ENCODE results near the gene CAB39. TPM values are rescaled to one million over a fixed set of nuclear protein-coding genes. Genes with fewer than 3 reads are reported as not detected.

Gene CAB39
- total and polyA plus RNA-seq, 11 donors, result 28.6 to 99.2 (median 84.2) TPM

DNA sequence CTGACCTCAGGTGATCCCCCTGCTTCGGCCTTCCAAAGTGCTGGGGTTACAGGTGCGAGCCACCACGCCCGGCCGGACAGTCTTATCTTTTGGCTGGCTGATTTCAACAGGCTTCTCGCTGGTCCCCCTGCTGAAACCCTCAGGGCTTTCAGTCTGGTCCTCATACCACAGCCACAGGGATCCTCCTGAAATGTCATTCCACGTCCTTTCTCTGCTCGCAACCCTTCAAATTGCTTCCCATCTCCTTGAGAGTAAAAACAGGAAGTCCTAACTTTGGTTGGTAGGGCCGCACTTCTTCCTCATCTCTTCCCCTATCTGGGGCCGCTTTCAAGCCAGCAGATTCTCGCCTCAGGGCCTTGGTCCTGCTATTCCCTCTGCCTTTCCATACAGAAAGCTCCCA, 1.4 kb upstream of the CAB39 start:
- Histone ChIP-seq H3K27ac (peak overlapping the region in 2 of 12 donors; percentile 29 to 96), H3K4me3 (no peak overlapping the region), H3K9me3 (no peaks in the 10 kb centered on the region), H3K27me3 (no peaks in the 10 kb centered on the region), H3K4me1 (peaks cover 0 to 46% (median 20%) of the 10 kb centered on the region in 12 donors), H3K36me3 (peaks cover 0 to 3% (median 0%) of the 10 kb centered on the region in 9 donors)
- DNase-seq (peak in 1 of 5 donors; percentile 43), ATAC-seq (no peak)
- TF ChIP-seq, protein P1, sequence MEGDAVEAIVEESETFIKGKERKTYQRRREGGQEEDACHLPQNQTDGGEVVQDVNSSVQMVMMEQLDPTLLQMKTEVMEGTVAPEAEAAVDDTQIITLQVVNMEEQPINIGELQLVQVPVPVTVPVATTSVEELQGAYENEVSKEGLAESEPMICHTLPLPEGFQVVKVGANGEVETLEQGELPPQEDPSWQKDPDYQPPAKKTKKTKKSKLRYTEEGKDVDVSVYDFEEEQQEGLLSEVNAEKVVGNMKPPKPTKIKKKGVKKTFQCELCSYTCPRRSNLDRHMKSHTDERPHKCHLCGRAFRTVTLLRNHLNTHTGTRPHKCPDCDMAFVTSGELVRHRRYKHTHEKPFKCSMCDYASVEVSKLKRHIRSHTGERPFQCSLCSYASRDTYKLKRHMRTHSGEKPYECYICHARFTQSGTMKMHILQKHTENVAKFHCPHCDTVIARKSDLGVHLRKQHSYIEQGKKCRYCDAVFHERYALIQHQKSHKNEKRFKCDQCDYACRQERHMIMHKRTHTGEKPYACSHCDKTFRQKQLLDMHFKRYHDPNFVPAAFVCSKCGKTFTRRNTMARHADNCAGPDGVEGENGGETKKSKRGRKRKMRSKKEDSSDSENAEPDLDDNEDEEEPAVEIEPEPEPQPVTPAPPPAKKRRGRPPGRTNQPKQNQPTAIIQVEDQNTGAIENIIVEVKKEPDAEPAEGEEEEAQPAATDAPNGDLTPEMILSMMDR (IDR thresholded peaks at IDR 0.05), result no peak
- no peak for TF ChIP-seq POLR2A (IDR thresholded peaks at IDR 0.05)
- WGBS, 4 donors, result 86 to 91% (median 89%) methylated on average over 11 of the region's 11 CpGs
- intact Hi-C loops (cut with DNase I), result loop anchor here in 7 of 10 donors (5.0 kb wide), 3 partner anchors 36 to 86 kb away; no protein-coding TSS in a partner anchor

DNA sequence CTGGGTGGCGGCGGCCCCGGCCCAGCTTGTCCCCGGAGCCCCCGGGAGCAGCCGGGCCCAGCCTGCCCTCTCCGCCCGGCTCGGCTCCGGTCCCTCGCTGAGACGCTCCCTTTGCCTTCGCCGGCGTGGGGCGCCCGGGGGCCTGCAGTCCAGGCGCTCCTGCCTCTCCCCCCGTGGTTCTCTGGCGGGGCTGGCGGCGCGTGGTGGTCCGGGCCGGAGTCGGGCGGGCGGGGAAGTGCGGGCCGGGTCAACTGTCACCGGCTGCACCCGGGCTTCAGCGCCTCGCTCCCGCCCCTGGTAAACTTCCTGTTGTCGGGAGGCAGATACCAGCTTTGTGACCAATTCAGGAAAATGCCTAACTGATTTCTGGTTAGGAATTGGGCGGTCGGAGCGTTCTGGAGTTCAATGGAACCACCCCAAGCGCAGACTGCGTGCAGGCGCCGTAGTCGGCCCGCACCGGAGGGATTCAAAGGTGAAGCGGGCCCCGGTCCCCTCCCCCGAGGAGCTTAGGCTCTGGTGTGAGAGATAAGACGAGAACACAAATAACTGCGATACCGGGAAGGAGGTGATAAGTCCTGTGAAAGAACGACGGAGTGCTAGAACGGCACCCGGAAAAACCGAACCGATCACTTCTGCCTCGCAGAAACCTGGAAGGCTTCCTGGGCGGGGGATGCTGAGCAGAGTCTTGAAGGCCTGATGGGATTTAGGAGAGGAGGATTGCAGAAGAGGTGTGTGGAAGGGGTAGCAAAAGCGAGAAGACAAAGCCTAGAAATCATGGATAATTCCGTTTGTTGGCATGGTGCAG, 891 bp downstream of the CAB39 start:
- Histone ChIP-seq H3K27ac (peak overlapping the region; percentile 81 to 97 (median 93)), H3K4me1 (peaks cover 0 to 56% (median 37%) of the 10 kb centered on the region in 12 donors), H3K27me3 (no peaks in the 10 kb centered on the region), H3K36me3 (peaks cover 0 to 3% (median 0%) of the 10 kb centered on the region in 9 donors), H3K9me3 (no peaks in the 10 kb centered on the region), H3K4me3 (peak overlapping the region; percentile 83 to 100 (median 98))
- intact Hi-C loops (cut with DNase I), result loop anchor here in 8 of 10 donors (2.0 to 5.0 kb wide), 5 partner anchors 34 to 85 kb away; no protein-coding TSS in a partner anchor
- TF ChIP-seq POLR2A (IDR thresholded peaks at IDR 0.05), result no peak
- TF ChIP-seq, protein P1 (IDR thresholded peaks at IDR 0.05), result peak in 1 of 12 donors; percentile 5
- peak; percentile 23 to 77 (median 41) for DNase-seq
- 0% methylated on average over 21 to 62 of the region's 62 CpGs for WGBS, 4 donors
- ATAC-seq, result peak; percentile 18 to 46 (median 30)

DNA sequence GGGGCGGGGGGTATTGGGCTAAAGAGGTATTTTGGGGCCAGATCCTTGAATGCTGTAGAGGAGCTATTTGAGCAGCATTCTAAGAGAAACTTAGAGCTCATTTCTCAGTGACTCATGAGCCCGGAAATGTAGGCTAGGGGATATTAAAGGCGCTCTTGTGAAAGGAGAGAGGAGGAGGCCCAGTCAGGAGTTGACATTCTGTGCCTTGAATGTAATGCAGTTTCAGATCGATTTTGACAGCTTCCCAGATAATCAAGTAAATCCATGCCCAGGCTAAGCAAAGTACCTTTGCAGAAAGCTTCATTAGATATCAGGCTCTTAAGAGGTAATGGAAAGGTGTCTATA, 1.5 kb downstream of the CAB39 start:
- WGBS, 4 donors, result 1 to 3% (median 2%) methylated on average over 4 of the region's 4 CpGs
- no peaks in the 10 kb centered on the region for H3K9me3 ChIP-seq
- intact Hi-C loops (cut with DNase I), result loop anchor here in 7 of 10 donors (5.0 kb wide), 3 partner anchors 33 to 83 kb away; no protein-coding TSS in a partner anchor
- H3K4me3 ChIP-seq, result peak overlapping the region; percentile 83 to 100 (median 98)
- ATAC-seq, result peak in 3 of 4 donors; percentile 3 to 44 (median 31)
- no peak for TF ChIP-seq POLR2A (IDR thresholded peaks at IDR 0.05)
- peaks cover 0 to 3% (median 0%) of the 10 kb centered on the region in 9 donors for H3K36me3 ChIP-seq
- no peak for DNase-seq
- no peaks in the 10 kb centered on the region for H3K27me3 ChIP-seq
- peaks cover 0 to 62% (median 40%) of the 10 kb centered on the region in 12 donors for H3K4me1 ChIP-seq
- H3K27ac ChIP-seq, result peak overlapping the region; percentile 2 to 97 (median 93)

DNA sequence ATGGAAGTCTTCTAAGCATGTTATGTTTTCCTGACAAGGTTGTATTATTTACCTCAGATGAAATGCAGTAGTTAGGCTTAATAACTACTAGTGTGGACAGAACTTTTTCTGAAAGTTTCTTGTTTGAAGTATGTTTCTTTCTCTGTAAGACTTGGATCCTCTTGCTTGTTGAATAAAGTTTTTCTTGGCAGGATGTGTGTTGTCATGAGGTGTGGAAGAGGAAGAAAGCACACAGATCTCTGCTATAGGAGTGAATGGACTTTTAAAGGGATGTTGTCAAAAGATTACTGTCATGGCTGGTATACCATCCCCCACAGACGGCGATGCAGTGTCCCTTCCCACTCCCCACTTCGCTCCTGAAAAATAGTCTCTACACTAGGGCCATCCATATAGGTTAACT, 2.6 kb downstream of the CAB39 start:
- no peak for ATAC-seq
- H3K9me3 ChIP-seq, result no peaks in the 10 kb centered on the region
- no peaks in the 10 kb centered on the region for H3K27me3 ChIP-seq
- peaks cover 0 to 3% (median 0%) of the 10 kb centered on the region in 9 donors for H3K36me3 ChIP-seq
- peaks cover 0 to 72% (median 48%) of the 10 kb centered on the region in 12 donors for H3K4me1 ChIP-seq
- DNase-seq, result no peak
- intact Hi-C loops (cut with DNase I), result loop anchor here in 3 of 10 donors (5.0 kb wide), 2 partner anchors 67 to 82 kb away; no protein-coding TSS in a partner anchor
- WGBS, 4 donors, result 58 to 64% (median 62%) methylated on average over 3 of the region's 3 CpGs
- peak overlapping the region in 5 of 12 donors; percentile 98 to 100 (median 98) for H3K4me3 ChIP-seq
- TF ChIP-seq, protein P1 (IDR thresholded peaks at IDR 0.05), result no peak
- no peak for TF ChIP-seq POLR2A (IDR thresholded peaks at IDR 0.05)
- peak overlapping the region in 4 of 12 donors; percentile 3 to 97 (median 94) for H3K27ac ChIP-seq
